Fibroblast of lung (primary cell): ENCODE data around the gene PHF19. TPM values are rescaled to one million over a fixed set of nuclear protein-coding genes. Genes with fewer than 3 reads are reported as not detected.

ENCODE experiments used
- DNase-seq, 2 donors: peaks; one replicate each; pipeline versions ENCODE4 v3.0.0 to v3.0.0-alpha.2; 2010; ENCODE audit warnings: low read depth in 2 of 2
- H2AFZ ChIP-seq: 2 replicates; pipeline ENCODE4 v1.5.1; 2012; ENCODE audit warnings: low read length, control low read depth, inconsistent platforms
- H3K27ac ChIP-seq: 2 replicates; pipeline ENCODE4 v1.5.1; 2011; ENCODE audit warnings: low read length, control low read depth; ENCODE audit not compliant: insufficient read depth
- H3K27me3 ChIP-seq: 2 replicates; pipeline ENCODE4 v1.5.1; 2011; ENCODE audit warnings: mild to moderate bottlenecking, low read length; ENCODE audit not compliant: control insufficient read depth, insufficient read depth
- H3K36me3 ChIP-seq: 2 replicates; pipeline ENCODE4 v1.5.1; 2011; ENCODE audit warnings: low read length; ENCODE audit not compliant: control insufficient read depth, insufficient read depth
- H3K4me1 ChIP-seq: 2 replicates; pipeline ENCODE4 v1.5.1; 2011; ENCODE audit warnings: low read length; ENCODE audit not compliant: control insufficient read depth, insufficient read depth; ENCODE audit errors: extremely low read depth
- H3K4me2 ChIP-seq: 2 replicates; pipeline ENCODE4 v1.5.1; 2011; ENCODE audit warnings: low read length, control low read depth; ENCODE audit not compliant: insufficient read depth; ENCODE audit errors: extremely low read depth
- H3K4me3 ChIP-seq, 4 experiments: fragments of 200-600 bp in 1 of 4; sonication (generic) in 1 of 4; replicated peaks in 1 of 4; 2 replicates each; pipeline ENCODE4 v1.5.1; 2011 to 2016; ENCODE audit warnings: low read length in 4 of 4, low read depth in 3 of 4, mild to moderate bottlenecking in 3 of 4, control low read depth in 2 of 4, inconsistent platforms in 1 of 4, mixed read lengths in 1 of 4; ENCODE audit not compliant: insufficient read depth in 1 of 4; ENCODE audit errors: control extremely low read depth in 1 of 4
- H3K79me2 ChIP-seq: 2 replicates; pipeline ENCODE4 v1.5.1; 2012; ENCODE audit warnings: mild to moderate bottlenecking, low read length, inconsistent platforms; ENCODE audit not compliant: control insufficient read depth, insufficient read depth
- H3K9ac ChIP-seq: 2 replicates; pipeline ENCODE4 v1.5.1; 2011; ENCODE audit warnings: mild to moderate bottlenecking, low read length, control low read depth; ENCODE audit not compliant: insufficient read depth
- H3K9me3 ChIP-seq: 2 replicates; pipeline ENCODE4 v1.5.1; 2012; ENCODE audit warnings: low read depth, low read length; ENCODE audit not compliant: control insufficient read depth, insufficient read depth
- H4K20me1 ChIP-seq: 2 replicates; pipeline ENCODE4 v1.5.1; 2011; ENCODE audit warnings: low read length; ENCODE audit not compliant: control insufficient read depth, insufficient read depth; ENCODE audit errors: extremely low read depth
- EZH2 ChIP-seq: IDR thresholded peaks from 2 replicates; pipeline ENCODE4 v1.5.1; 2012; ENCODE audit warnings: low read length, control low read depth, mild to moderate bottlenecking; ENCODE audit errors: missing control alignments
- polyA plus RNA-seq, 2 donors: library from polyadenylated mRNA; depleted of rRNA in 1 of 2; stranded (reverse) in 1 of 2; unstranded in 1 of 2; fragments of >200 nt; gene quantifications; 2 replicates each; pipeline ENCODE4 v1.2.1, GENCODE V29; 2011 to 2012; ENCODE audit warnings: missing spikeins in 1 of 2
- total RNA-seq: library from RNA; depleted of rRNA; stranded (reverse); fragments of >200 nt; gene quantifications from 2 replicates; pipeline ENCODE4 v1.2.1, GENCODE V29; 2014
- TF ChIP-seq, protein P1 (sequence below), 2 donors: IDR thresholded peaks in 1 of 2; conservative IDR thresholded peaks in 1 of 2; 1 replicate in 1 of 2; 2 replicates in 1 of 2; pipeline ENCODE4 v1.5.1; 2011 to 2012; ENCODE audit warnings: low read length in 2 of 2, control low read depth in 1 of 2, inconsistent platforms in 1 of 2, low read depth in 1 of 2, mild to moderate bottlenecking in 1 of 2

Gene PHF19
- total and polyA plus RNA-seq, 2 donors (not counting 1 experiment from before 2014, with no cell fraction given) = 21.4 to 38.3 TPM

DNA sequence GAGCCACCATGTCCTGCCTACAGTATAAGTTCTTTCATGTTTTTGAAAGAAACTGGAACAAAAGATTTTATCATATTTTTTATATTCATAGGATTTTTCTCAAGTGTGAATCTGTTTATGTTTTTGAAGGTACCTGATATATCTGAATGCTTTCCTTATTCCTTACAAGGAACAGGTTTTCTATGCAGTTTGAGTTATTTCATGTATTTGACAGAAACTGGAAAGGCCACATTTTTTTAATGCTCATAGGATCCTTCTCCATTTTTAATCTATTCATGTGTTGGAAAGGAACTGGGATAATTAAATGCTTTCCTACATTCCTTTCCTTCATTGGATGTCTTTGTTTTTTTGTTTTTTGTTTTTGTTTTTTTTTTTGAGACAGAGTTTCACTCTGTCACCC is 68.1 kb downstream of the PHF19 start:
- no peak for TF ChIP-seq EZH2
- TF ChIP-seq, protein P1, sequence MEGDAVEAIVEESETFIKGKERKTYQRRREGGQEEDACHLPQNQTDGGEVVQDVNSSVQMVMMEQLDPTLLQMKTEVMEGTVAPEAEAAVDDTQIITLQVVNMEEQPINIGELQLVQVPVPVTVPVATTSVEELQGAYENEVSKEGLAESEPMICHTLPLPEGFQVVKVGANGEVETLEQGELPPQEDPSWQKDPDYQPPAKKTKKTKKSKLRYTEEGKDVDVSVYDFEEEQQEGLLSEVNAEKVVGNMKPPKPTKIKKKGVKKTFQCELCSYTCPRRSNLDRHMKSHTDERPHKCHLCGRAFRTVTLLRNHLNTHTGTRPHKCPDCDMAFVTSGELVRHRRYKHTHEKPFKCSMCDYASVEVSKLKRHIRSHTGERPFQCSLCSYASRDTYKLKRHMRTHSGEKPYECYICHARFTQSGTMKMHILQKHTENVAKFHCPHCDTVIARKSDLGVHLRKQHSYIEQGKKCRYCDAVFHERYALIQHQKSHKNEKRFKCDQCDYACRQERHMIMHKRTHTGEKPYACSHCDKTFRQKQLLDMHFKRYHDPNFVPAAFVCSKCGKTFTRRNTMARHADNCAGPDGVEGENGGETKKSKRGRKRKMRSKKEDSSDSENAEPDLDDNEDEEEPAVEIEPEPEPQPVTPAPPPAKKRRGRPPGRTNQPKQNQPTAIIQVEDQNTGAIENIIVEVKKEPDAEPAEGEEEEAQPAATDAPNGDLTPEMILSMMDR (conservative IDR thresholded peaks at IDR 0.05 in 1 of 2, IDR thresholded peaks at IDR 0.05 in 1 of 2; ENCODE audit: low read depth in 1 of 2, low read length in 2 of 2) = no peak
- no peak for DNase-seq
- Histone ChIP-seq H3K9me3 (no peaks in the 10 kb centered on the region), H3K36me3 (no peaks in the 10 kb centered on the region), H3K4me3 (no peak overlapping the region), H4K20me1 (no peaks in the 10 kb centered on the region), H3K4me1 (no peaks in the 10 kb centered on the region), H3K27me3 (no peaks in the 10 kb centered on the region), H3K27ac (no peak overlapping the region), H2AFZ (no peak overlapping the region), H3K9ac (no peak overlapping the region), H3K79me2 (no peaks in the 10 kb centered on the region), H3K4me2 (no peak overlapping the region)

DNA sequence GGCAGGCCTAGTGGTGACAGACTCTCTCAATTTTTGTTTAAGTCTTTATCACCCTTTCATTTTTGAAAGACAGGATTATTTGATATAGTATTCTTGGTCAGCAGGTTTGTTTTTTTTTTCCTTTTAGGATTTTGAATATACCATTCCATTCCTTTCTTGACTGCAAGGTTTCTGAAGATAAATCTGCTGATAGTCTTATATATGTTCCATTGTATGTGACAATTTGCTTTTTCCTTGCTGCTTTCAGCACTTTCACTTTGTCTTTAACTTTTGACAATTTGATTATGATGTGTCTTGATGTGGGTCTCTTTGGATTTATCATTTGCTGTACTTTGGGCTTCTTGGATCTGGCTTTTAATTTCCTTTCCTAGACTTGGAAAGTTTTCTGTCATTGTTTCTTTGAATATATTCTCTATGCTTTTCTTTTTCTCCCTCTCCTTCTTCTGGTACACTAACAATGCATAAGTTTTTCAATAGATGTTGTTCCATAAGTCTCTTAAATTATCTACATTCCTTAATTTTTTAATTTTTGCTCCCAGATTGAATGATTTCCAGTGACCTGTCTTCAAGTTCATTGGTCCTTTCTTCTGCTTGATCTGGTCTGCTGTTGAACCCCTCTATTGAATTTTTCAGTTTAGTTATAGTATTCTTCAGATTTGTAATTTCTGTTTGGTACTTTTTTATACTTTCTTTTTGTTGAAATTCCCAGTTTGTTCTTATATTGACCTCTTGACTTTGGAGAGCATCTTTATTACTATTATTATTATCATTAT is 69.2 kb downstream of the PHF19 start:
- TF ChIP-seq, protein P1 (conservative IDR thresholded peaks at IDR 0.05 in 1 of 2, IDR thresholded peaks at IDR 0.05 in 1 of 2; ENCODE audit: low read depth in 1 of 2, low read length in 2 of 2) = no peak
- no peak for TF ChIP-seq EZH2
- Histone ChIP-seq H3K4me1 (no peaks in the 10 kb centered on the region), H3K9me3 (no peaks in the 10 kb centered on the region), H4K20me1 (no peaks in the 10 kb centered on the region), H3K27me3 (no peaks in the 10 kb centered on the region), H3K4me3 (no peak overlapping the region), H3K27ac (no peak overlapping the region), H3K4me2 (no peak overlapping the region), H3K36me3 (no peaks in the 10 kb centered on the region), H2AFZ (no peak overlapping the region), H3K9ac (no peak overlapping the region), H3K79me2 (no peaks in the 10 kb centered on the region)
- DNase-seq = no peak

Other genes with a start within 250 kb of the PHF19 start
- 15.9 and 24.9 TPM in 2 replicates for gene MEGF9, start 162.7 kb downstream of the PHF19 start, total RNA-seq
- 15.8 and 21.9 TPM in 2 replicates for gene MEGF9, start 162.7 kb downstream of the PHF19 start, polyA plus RNA-seq
- gene FBXW2, start 83.8 kb downstream of the PHF19 start, total RNA-seq = 32.1 and 33.5 TPM in 2 replicates
- gene FBXW2, start 83.8 kb downstream of the PHF19 start, polyA plus RNA-seq = 69.7 and 77.5 TPM in 2 replicates
- 31.8 and 33.9 TPM in 2 replicates for gene PSMD5, start 34.3 kb downstream of the PHF19 start, total RNA-seq
- gene PSMD5, start 34.3 kb downstream of the PHF19 start, polyA plus RNA-seq = 48.3 and 56.2 TPM in 2 replicates
- 2.6 and 3.8 TPM in 2 replicates for gene TRAF1, start 49.6 kb upstream of the PHF19 start, total RNA-seq
- 0.58 and 0.93 TPM in 2 replicates for gene TRAF1, start 49.6 kb upstream of the PHF19 start, polyA plus RNA-seq
- 7.3 and 8.2 TPM in 2 replicates for gene C5, start 173.1 kb upstream of the PHF19 start, total RNA-seq
- gene C5, start 173.1 kb upstream of the PHF19 start, polyA plus RNA-seq = 1.9 and 3.0 TPM in 2 replicates
- gene CNTRL, start 197.8 kb upstream of the PHF19 start, total RNA-seq = 6.2 and 6.8 TPM in 2 replicates
- gene CNTRL, start 197.8 kb upstream of the PHF19 start, polyA plus RNA-seq = 3.8 and 6.0 TPM in 2 replicates